Endodermal cell (in vitro differentiated cells): ENCODE data around the gene CDH8. TPM values are rescaled to one million over a fixed set of nuclear protein-coding genes. Genes with fewer than 3 reads are reported as not detected.

ENCODE experiments used
- DNase-seq: peaks from one replicate; pipeline ENCODE4 v3.0.0-alpha.2; 2017
- H3K27ac ChIP-seq: 2 replicates; pipeline ENCODE4 v1.5.1; 2013; ENCODE audit warnings: mild to moderate bottlenecking, low read depth, low read length, moderate library complexity
- H3K27me3 ChIP-seq: 2 replicates; pipeline ENCODE4 v1.6.1; 2013; ENCODE audit warnings: mild to moderate bottlenecking, low read length, moderate library complexity; ENCODE audit not compliant: insufficient read depth, control insufficient read depth, poor library complexity, severe bottlenecking
- H3K36me3 ChIP-seq: 2 replicates; pipeline ENCODE4 v1.7.0; 2013; ENCODE audit warnings: mild to moderate bottlenecking, low read length, moderate library complexity; ENCODE audit not compliant: control insufficient read depth, insufficient read depth
- H3K4me1 ChIP-seq: one replicate; pipeline ENCODE4 v1.7.0; 2013; ENCODE audit warnings: low read length; ENCODE audit not compliant: control insufficient read depth, insufficient read depth
- H3K4me3 ChIP-seq: 2 replicates; pipeline ENCODE4 v1.5.1; 2013; ENCODE audit warnings: mild to moderate bottlenecking, low read length, moderate library complexity
- H3K9ac ChIP-seq: 2 replicates; pipeline ENCODE4 v1.6.1; 2013; ENCODE audit warnings: mild to moderate bottlenecking, low read length, moderate library complexity; ENCODE audit not compliant: poor library complexity, severe bottlenecking; ENCODE audit errors: extremely low read depth
- H3K9me3 ChIP-seq: 2 replicates; pipeline ENCODE4 v1.6.1; 2013; ENCODE audit warnings: mild to moderate bottlenecking, low read length, moderate library complexity; ENCODE audit not compliant: control insufficient read depth
- H3K27ac Mint-ChIP-seq: 2 replicates; pipeline ENCODE4 v1.8.0; 2020; ENCODE audit warnings: mixed read lengths
- H3K27me3 Mint-ChIP-seq: 2 replicates; pipeline ENCODE4 v1.8.0; 2021; ENCODE audit warnings: mild to moderate bottlenecking, mixed read lengths; ENCODE audit not compliant: insufficient read depth
- H3K36me3 Mint-ChIP-seq: 2 replicates; pipeline ENCODE4 v1.8.0; 2020; ENCODE audit warnings: low read depth, mixed read lengths
- H3K4me1 Mint-ChIP-seq: 2 replicates; pipeline ENCODE4 v1.8.0; 2020; ENCODE audit warnings: mixed read lengths
- H3K4me3 Mint-ChIP-seq: 2 replicates; pipeline ENCODE4 v1.8.0; 2020; ENCODE audit warnings: mild to moderate bottlenecking, moderate library complexity, mixed read lengths
- H3K9me3 Mint-ChIP-seq: 2 replicates; pipeline ENCODE4 v1.8.0; 2020; ENCODE audit warnings: mild to moderate bottlenecking, mixed read lengths
- WGBS, 2 experiments: methylation state at CpG; one replicate each; pipeline versions ENCODE4 v1.1.5 to v1.1.7; 2013; ENCODE audit warnings: missing lambda C conversion rate in 2 of 2, mixed read lengths in 1 of 2; ENCODE audit not compliant: insufficient coverage in 1 of 2, insufficient read length in 1 of 2; 5-methylcytosine and 5-hydroxymethylcytosine counted together
- total RNA-seq, 2 donors: library from RNA; stranded (reverse); fragmentation: NEBNext Ultra II Directional in 1 of 2; extraction: Animal tissue kit (Norgen Biotek cat#: 25700) in 1 of 2; gene quantifications; 2 replicates in 1 of 2; 3 replicates in 1 of 2; pipeline ENCODE4 v1.2.1, GENCODE V29; 2021
- TF ChIP-seq, protein P1 (sequence below): fragments of 200-600 bp; sonication (generic); conservative IDR thresholded peaks from 2 replicates; pipeline ENCODE4 v1.5.0; 2021; ENCODE audit warnings: antibody characterized with exemption, mild to moderate bottlenecking

CDH8 gene
- total RNA-seq, 2 donors from 2014 or later: 13.9 to 27.2 TPM

DNA sequence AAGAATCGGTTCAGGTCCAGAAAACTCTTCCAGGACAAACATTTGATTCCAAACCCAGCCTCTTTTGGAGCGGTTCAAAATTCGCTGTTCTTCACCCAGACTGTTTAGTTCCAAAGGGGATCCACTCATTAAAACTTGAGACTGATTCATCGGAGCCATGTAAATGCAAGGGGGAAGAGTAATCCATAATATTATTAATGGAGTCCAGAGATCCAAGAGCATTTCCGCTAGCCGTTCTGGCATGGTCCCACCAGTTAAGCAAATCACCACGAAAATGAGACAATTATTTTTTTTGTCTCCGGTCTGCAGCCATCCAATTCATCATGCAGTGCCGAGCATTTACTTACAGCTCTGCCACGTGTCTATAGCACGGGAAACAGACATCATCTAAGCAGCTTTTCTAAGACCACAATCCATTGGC, 15.1 kb downstream of the CDH8 start:
- H3K4me1 Mint-ChIP-seq: peaks cover 5% of the 10 kb centered on the region
- 89 to 94% methylated on average over 6 to 11 of the region's 11 CpGs for WGBS, 2 experiments
- Histone ChIP-seq H3K9me3 (no peaks in the 10 kb centered on the region), H3K4me3 (no peak overlapping the region), H3K4me1 (no peaks in the 10 kb centered on the region), H3K36me3 (no peaks in the 10 kb centered on the region), H3K27me3 (no peaks in the 10 kb centered on the region), H3K27ac (no peak overlapping the region), H3K9ac (no peak overlapping the region)
- H3K36me3 Mint-ChIP-seq: no peaks in the 10 kb centered on the region
- TF ChIP-seq, protein P1, sequence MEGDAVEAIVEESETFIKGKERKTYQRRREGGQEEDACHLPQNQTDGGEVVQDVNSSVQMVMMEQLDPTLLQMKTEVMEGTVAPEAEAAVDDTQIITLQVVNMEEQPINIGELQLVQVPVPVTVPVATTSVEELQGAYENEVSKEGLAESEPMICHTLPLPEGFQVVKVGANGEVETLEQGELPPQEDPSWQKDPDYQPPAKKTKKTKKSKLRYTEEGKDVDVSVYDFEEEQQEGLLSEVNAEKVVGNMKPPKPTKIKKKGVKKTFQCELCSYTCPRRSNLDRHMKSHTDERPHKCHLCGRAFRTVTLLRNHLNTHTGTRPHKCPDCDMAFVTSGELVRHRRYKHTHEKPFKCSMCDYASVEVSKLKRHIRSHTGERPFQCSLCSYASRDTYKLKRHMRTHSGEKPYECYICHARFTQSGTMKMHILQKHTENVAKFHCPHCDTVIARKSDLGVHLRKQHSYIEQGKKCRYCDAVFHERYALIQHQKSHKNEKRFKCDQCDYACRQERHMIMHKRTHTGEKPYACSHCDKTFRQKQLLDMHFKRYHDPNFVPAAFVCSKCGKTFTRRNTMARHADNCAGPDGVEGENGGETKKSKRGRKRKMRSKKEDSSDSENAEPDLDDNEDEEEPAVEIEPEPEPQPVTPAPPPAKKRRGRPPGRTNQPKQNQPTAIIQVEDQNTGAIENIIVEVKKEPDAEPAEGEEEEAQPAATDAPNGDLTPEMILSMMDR: no peak
- no peak overlapping the region for H3K4me3 Mint-ChIP-seq
- H3K27me3 Mint-ChIP-seq: peaks cover 1% of the 10 kb centered on the region
- no peaks in the 10 kb centered on the region for H3K9me3 Mint-ChIP-seq
- no peak overlapping the region for H3K27ac Mint-ChIP-seq
- DNase-seq: no peak

DNA sequence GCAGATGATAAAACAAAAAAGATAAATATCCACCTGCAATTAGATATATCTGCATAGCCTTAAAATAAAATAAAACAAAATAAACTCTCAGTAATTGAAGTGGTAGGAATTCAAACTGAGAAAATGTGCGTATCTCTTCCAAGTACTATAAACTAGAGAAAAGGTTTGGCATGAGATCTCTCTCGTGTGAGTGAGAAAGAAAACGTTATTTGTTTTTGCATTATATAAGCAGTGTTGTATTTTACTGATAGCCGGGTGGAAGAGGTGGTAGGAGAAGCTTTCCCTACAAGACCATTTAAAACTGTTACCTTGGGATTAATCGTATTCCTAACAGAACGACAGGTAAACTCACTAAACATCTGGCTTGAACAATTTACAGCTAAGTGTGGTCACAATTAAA, 15.6 kb downstream of the CDH8 start:
- H3K36me3 Mint-ChIP-seq: no peaks in the 10 kb centered on the region
- peaks cover 3% of the 10 kb centered on the region for H3K27me3 Mint-ChIP-seq
- Histone ChIP-seq H3K9me3 (no peaks in the 10 kb centered on the region), H3K4me3 (no peak overlapping the region), H3K9ac (no peak overlapping the region), H3K36me3 (no peaks in the 10 kb centered on the region), H3K27ac (no peak overlapping the region), H3K27me3 (no peaks in the 10 kb centered on the region), H3K4me1 (no peaks in the 10 kb centered on the region)
- DNase-seq: no peak
- WGBS, 2 experiments: 76 to 100% methylated on average over 2 to 6 of the region's 6 CpGs
- H3K27ac Mint-ChIP-seq: no peak overlapping the region
- peaks cover 5% of the 10 kb centered on the region for H3K4me1 Mint-ChIP-seq
- H3K9me3 Mint-ChIP-seq: no peaks in the 10 kb centered on the region
- TF ChIP-seq, protein P1: no peak
- H3K4me3 Mint-ChIP-seq: no peak overlapping the region

DNA sequence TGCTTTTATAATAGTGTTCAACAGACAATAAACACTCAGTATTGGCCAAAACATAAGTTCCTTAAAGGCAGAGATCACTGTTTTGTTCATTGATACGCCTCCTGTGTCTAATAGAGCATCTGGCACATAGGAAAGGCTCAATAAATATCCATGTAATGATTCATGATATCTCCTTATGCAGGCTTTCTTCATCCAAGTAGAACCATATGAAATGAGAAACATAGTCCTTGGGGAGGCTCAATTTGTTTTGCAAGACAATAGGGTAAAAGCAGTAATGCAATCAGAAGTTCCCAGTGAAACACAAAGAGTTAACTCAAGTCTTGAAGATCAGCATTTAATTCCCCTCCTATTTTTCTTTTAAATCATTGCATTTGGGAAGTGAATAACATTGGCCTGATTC, 16.4 kb downstream of the CDH8 start:
- WGBS, 2 experiments: 100% methylated on average over 1 of the region's 1 CpG; no CpG with 5 or more reads in 1 of the 2 experiments
- no peaks in the 10 kb centered on the region for H3K9me3 ChIP-seq
- no peak overlapping the region for H3K27ac ChIP-seq
- no peaks in the 10 kb centered on the region for H3K36me3 Mint-ChIP-seq
- no peak overlapping the region for H3K4me3 Mint-ChIP-seq
- no peak overlapping the region for H3K27ac Mint-ChIP-seq
- no peak overlapping the region for H3K4me3 ChIP-seq
- peaks cover 3% of the 10 kb centered on the region for H3K27me3 Mint-ChIP-seq
- no peaks in the 10 kb centered on the region for H3K27me3 ChIP-seq
- TF ChIP-seq, protein P1: no peak
- H3K4me1 Mint-ChIP-seq: peaks cover 5% of the 10 kb centered on the region
- H3K9ac ChIP-seq: no peak overlapping the region
- H3K4me1 ChIP-seq: no peaks in the 10 kb centered on the region
- no peaks in the 10 kb centered on the region for H3K36me3 ChIP-seq
- no peaks in the 10 kb centered on the region for H3K9me3 Mint-ChIP-seq
- no peak for DNase-seq
